ENCODE results near the gene GADD45B.

GADD45B gene, protein sequence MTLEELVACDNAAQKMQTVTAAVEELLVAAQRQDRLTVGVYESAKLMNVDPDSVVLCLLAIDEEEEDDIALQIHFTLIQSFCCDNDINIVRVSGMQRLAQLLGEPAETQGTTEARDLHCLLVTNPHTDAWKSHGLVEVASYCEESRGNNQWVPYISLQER

DNA sequence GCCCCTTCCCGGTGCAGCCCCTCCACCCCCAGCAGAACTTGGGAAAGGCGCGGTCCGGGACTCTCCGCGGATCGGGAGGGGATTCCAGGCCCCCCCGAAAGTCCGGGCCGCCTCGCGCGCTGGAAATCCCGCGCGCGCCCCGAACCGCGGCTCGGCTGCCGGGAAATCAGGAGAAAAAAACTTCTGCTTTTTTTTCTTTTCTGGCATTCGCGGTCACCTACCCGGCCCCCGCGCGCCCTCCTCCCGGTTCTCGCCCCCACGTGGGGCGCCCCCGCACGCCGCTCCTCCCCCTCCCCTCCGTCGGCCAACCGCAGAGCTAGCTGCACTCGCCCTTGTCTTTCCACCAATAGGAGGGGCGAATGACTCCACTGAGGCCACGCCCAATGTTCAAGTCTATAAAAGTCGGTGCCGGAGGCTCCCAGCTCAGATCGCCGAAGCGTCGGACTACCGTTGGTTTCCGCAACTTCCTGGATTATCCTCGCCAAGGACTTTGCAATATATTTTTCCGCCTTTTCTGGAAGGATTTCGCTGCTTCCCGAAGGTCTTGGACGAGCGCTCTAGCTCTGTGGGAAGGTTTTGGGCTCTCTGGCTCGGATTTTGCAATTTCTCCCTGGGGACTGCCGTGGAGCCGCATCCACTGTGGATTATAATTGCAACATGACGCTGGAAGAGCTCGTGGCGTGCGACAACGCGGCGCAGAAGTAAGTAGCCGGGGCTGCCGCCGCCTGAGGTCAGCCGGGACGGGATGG is at the start of gene GADD45B:
Gene GADD45B, plus strand, starts transcription at position 426 of the 749 bp plus-strand sequence. Its CDS starts 232 bp downstream, at position 658.
- peak; percentile 93 for DNase-seq

DNA sequence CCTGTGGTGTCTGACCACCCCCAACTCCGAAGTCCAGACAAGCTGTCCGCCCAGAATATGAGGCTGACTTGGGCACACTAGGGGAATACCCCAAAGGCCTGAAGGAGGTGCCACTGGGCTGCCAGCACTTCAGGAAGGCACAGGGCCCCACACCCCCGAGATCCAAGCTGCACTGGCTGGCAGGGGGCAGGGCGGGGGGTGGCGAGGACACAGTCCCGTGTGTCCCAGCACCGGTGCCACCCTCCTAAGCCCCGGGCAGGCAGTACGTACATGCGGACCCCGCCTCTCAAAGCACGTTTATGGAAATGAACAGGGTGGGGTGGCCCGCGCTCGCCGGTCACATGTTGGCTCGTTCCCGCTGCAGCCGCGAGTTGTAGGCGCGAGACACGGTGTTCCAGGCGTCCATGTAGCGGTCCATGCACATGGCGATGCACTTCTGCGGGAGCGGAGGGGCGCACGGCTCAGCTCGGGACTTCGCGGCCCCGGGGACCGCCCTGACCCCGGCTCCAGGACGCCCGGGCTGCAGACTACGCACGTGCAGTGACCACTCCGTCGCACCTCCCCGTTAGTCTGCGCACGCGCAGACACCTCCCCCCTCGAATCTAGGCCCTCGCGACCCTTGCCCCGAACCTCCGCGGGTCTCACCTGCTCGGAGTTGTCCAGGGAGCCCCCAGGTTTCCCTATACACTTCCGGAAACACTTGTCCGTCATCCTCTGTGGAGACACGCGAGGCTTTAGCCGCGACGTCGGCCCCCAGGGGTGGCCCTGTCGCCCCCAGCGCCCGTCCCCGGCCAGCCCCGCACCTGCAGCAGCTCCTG is 49.1 kb upstream of the GADD45B start:
- DNase-seq, result peak; percentile 70

DNA sequence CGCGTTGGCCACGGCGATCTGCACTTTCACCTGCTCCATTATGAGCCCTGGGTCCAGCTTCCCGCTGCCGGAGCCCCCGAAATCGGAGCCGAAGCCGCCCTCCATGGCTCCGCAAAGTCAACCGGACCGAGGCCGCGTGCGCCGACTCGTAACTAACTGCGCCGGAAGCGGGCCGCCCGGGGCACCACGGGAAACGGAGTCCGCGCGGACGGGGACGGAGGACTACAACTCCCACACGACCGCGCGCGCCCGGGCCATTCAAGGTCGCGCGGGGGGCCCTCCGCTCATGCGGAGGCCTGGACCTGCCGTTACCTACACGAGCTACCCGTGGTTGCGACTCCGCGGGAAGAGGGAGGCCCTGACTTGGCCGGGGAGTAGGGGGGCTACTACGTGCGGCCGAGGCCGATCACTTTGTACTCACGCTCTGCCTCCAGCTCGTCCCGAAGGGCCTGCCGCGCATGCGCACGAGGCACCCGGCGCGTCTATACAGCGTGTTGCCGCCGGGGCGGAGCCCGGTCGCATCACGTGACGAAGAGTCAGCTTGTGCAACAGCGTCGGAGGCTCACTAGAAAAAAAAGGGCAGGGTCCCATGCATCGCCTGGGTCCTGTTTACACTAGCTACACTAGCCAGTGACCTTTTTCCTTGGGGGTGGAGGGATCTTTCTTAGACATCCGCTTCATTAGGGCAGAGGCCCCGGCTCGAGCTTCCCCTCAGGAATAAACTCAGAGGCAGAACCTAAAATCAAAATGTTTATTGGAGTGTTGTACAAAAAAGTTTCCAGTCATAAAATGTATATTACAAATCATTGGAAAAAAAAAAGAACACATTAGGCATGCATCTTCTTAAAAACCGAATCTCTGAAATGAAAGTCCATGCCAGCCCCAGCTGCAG is 48.3 kb upstream of the GADD45B start, which contains the start of gene TIMM13:
Gene TIMM13, minus strand, starts transcription at position 158 of the 892 bp plus-strand sequence. Its CDS starts 53 bp downstream, at position 105.
- peak; percentile 98 for DNase-seq

DNA sequence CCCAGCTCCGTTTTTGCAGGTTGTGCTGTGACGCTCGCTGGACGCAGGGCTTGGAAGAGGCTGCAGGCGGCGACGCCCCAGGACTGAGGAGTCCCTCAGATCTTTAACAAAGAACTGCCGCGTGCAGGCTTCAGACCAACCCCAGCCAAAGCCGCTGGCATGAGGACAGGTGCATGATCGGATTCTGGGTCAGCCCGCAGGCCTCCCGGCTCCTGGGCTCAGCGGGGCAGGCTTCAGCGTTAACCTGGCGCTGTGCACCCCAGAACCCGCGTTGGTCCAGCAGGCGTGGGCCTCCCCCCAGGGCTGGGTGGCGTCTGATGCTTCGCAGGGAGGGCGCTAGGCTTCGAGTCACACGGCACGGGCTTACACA is 47.6 kb upstream of the GADD45B start:
- peak; percentile 65 for DNase-seq

DNA sequence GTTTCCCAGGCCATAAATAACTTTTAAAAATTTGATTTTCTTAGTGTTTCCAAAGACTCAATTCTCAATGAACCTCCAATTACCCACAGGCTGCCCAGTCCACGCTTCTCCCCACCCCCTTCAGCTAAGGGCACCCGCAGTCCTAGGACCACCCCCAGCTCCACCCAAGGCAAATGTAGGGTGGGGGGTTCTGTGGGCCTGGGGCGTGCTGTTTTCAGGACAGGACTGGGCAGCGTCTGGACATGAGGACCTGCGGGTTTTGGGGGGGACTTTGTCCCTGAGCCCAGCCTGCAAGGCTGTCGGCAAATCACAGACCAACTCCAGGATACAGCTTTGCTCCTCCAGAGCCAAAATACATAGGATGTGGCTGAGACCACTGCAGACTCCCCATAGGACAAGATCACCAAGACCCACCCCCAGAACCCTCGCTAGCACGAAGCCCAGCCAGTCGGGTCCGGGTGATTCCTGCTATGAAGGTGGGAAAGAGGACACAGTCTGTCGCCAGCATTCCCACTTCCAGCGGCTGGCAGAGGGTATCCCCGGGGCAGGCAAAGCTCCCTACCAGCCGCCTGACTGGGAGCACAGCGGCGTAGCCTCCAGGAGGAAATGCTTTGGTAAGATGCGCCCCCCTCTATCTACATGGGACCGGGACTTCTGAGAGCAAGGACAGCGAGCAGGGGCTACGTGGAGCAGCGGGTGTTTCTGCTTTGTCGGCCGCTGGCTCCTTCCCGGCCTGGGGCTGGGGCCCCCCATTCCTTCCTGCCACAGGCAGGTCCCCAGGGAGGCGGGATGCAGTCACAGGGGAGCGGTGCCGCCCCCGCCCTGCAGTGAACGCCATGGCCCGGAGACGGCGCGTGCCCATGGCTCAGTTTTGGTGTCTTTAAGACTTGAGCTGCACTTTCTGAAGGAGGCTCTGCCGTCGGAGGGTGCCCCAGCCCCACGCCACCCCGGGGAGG is 46.9 kb upstream of the GADD45B start:
- no peak for DNase-seq

DNA sequence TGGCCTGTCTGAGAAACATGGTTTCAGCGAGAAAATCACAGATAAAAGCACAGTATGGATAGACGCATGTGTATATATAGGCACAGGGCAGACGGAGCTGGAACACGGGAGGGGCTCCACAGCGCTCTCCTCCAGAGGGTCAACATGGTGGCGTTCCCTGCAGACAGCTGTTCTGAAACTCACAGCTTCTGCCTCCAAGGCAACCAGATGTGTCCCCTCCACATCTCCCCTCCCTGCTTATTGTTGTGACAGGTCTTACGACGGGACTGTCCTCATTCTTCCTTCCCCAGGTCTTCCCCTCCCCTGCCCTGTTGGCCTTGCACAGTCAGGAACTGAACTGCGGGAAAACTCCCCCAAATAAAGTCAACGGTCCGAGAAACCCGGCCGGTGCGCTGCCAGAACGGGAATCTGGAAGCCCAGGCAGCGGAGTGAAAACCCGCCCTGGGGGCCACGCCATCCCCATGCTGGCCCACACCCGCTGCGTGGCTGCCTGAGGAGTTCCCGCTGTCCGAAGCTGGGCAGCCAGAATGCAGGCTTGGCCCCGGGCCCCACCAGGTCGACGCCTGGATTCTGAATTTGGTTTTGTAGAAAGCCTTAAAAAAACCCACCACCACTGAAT is 45.9 kb upstream of the GADD45B start:
- no peak for DNase-seq

DNA sequence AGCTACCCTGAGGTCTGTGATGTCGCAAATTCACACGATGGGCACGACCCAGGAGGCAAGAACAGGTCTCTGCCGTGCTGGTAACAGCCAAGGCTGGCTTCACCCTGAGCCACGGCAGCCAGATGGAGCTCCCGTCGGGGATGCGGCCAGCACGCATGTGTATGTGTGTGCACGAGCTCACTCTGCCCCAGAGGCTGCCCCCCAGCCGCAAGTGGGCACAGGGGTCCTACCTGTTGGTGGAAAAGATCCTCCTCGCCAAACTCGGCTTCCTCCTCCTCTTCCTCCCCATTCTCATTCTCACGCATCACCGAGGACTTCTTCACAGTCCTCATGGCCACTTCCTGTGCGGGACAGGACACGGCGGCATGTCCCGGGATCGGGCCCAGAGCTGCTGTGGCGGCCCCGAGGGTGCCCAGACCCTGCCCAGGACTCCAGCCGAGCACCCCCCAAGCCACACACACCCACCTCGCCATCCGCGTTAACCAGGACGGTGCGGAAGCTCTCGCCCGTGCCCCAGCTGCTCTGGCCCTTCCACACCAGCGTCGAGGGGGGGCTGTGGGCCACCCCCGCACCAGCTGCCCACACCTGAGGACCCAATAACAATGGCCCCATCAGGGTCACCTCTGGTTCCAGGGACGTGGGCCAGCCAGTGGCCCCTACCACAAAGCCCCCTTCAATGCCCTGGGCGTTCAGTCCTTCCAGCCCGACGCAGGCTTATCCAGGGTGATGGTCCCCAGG is 44.4 kb upstream of the GADD45B start:
- no peak for DNase-seq

DNA sequence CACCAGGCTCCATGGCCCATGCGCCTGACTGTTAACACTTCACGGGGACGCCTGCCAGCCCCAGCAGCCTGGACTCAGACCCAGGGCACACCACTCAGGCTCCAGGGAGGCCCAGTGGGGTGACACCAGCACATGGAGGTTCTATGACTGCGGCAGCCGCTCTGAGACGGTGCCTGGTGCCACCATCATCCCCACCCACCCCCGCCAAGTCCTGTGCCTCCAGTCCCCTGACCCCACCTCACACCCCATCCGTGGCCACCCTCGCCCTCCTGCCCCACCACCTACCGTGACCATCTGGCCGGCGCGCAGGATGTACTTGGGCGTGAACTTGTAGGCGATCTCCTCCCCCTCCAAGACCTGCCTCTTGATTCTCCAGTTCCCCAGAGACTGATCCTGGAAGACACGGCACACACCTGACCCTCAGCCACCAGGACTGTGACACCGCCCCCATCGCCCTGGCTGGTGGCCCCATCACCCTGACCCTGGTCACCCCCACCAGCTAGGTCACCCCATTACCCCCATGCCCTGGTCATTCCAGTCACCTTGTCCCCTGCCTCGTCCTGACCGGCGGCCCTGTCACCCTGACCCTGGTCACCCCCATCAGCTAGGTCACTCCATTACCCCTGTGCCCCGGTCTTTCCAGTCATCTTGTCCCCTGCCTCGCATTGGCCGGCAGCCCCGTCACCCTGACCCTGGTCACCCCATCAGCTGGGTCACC is 43.6 kb upstream of the GADD45B start:
- no peak for DNase-seq

DNA sequence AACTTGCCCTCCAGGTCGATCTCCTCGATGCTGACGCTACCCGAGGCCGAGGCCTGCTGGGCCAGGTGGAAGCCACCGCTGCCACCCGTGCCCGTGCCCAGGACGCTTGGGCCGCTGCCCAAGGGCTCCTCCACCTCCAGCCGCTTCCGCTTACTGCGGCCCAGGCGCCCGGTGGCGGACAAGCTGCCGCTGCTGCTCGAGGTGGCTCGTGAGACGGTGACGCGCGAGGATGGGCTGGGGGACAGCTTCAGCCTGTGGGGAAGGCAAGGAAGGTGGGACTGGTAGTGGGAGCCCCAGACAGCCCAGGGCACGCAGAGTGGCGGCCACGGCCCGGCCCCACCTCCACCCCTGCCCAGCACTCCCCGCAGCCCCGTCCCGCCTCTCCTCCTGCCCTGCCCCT is 42.1 kb upstream of the GADD45B start:
- no peak for DNase-seq

DNA sequence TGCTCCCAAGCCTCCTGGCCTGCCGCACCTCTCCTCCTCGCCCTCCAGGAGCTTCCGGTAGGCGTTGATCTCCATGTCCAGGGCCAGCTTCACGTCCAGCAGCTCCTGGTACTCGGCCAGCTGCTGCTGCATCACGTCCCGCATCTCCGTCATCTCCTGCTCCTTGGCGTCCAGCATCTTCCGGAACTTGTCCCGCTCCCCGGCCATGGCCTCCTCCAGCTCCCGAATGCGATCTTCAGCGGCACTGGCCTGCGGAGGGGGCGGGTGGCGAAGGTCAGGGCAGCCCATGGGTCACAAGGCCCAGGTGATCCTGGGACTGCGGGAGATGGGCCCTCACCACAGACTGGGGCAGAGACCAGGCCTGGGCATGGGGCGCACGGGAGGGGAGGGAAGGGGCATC is 41.7 kb upstream of the GADD45B start:
- DNase-seq, result no peak

DNA sequence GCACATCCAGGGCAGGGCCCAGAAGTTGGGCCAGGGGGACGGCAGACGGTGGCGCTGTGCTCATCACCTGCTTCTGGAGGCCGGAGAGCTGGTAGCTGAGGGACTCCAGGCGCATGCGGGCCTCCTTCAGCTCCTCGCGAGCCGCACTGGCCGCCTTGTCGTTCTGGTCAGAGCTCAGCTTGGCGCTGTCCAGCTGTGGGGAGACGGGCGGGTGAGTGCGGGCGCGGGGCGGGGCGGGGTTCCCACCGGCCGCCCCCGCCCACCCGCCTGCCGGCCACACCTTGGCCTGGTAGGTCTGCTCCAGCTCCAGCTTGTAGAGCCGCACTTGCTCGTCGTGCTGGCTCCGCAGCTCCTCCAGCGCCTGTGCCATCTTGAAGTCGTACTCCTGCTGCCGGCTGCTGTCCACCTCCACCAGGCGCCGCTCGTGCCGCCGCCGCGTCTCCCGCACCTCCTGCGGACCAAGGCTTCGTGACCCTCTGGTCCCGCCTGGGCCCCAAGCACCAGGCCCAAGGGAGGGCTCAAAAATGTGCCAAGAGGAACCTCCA is 41.1 kb upstream of the GADD45B start:
- DNase-seq, result no peak

DNA sequence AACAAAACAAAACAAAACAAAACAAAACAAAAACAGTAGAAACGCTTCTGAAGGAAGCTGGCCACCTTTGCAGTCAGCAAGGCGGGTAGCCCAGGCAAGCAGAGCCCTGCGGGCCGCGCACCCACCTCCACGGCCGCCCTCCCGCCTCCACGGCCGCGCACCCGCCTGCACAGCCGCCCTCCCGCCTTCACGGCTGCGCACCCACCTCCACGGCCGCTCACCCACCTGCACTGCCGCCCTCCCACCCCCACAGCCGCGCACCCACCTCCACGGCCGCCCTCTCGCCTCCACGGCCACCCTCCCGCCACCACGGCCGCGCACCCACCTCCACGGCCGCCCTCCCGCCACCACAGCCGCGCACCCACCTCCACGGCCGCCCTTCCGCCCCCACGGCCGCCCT is 39.5 kb upstream of the GADD45B start:
- no peak for DNase-seq

DNA sequence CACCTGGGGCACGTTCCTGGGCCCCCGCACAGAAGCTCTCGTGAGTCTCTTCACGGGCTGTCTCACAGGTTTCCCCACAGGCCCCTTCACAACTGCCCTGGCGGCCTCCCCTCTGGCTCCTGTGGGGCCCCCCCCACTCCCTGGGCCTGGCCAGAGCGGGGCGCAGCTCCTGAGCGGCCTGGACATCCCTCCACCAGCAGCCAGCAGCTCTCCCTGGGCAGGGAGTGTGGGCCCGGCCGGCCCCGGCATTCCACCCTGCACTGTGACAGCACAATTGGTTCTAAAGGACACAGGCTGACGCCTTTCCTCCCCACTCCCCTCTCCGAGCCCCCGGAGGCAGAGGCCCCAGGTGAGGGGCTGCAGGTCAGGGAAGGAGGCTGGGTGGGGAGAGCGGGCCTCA is 39.0 kb upstream of the GADD45B start:
- DNase-seq, result no peak

DNA sequence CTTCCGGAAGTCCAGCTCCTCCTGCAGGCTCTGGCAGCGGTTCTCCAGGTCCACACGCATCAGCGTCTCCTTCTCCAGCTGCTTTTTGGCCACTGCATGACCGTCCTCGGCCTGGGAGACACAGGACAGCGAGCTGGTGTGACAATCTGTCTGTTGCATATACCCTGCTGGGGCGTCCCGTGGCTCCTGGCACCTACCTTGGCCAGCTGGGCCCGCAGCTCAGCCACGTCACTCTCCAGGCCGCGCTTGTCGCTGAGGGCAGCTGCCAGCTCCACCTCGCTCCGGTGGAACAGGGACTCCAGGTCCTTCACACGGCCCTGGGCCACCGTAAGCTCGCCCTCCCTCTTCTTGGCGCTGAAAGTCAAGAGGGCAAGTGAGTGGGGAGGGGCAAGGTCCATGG is 37.7 kb upstream of the GADD45B start:
- DNase-seq, result no peak

DNA sequence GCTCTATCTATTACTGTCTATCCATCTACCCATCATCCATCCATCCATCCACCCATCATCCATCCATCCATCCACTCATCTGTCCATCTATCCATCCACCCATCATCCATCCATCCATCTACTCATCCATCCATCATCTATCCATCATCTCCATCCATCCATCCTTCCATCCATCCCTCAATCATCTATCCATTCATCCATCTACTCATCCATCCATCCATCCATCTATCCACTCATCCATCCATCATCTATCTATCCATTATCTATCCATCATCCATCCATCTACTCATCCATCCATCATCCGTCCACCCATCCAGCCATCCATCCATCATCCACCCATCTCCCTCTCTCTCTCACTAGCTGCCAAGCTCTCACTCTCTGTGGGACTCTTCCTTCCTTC is 35.4 kb upstream of the GADD45B start:
- no peak for DNase-seq

DNA sequence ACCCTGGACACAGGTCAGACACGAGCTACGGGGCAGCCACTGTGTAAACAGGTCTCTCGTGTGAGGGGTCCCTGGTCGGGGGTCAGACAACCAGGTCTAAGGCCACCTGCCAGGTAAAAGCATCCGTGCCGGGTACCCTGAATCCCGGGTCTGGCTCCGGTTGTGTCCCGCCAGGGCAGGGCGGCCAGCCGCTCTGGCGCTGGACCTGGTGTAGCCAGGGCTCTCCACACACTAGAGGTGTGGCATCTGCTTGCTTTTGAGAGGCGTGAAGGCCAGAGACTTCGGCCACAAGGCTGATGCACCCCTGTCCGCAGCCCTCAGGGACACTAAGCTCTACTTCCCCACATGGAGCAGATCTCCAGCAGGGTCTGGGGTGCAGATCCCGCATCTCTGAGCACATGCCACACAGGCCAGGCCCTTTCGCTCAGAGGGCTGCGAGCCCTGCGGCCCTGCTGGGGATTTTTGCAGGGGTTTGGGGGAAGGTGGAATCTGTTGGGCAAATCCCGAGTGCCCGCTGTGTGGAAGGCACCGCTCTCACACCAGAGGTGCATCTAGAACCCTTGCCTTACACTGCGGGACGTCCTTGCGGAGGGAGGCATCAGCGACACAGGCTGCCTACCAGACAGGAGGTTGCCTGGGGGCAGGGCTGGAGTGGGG is 34.7 kb upstream of the GADD45B start:
- DNase-seq, result no peak

DNA sequence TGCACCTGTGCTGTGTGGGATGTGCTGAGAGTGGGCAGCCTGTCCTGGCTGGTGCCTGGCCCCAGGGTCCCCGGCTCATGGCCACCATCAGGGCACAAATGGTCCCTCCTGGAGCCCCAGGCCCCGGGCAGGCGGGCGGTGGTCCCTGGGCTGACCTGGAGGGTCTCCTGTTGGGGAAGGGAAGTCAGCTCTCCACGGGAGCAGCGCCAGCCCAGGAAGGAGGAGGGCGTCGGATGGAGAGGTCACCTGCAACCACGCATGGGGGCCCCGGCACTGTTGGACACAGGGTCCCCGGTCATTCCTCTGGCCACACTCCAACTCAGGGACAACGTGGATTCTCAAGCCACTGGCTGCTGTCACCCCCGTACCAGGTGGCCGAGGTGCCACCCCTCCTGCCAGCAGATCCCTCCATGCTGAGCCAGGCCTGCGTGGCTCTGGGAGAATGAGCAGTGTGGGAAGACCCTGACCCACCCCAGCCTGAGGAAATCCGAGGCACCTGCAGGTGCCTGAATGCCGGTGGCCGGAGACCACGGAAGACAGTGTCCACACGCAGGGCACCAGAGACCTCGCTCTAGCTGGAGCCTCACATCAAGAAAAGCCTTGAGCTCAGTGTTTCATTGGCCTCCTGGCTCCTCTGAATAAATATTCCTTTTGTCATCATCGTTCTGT is 32.7 kb upstream of the GADD45B start:
- DNase-seq, result no peak

DNA sequence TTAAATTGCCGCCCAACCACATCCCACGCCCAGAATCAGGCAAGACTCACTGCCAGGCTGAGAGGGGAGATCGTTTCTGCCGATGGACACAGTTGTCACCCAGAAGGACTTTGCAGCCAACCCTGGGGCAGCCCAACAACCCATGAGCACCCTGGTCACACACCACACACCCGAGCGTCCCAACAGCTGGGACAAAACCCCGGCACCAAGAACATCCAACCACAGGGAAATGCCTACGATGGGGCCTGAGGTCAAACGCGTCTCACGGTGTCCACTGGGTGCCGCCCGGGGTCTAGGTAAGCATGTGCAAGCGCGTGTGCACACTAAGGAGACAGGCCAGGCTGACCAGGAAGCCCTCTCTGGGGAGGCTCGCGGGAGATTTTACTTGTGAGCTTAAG is 32.1 kb upstream of the GADD45B start:
- no peak for DNase-seq
